Breast epithelium (tissue), 4 donors: ENCODE data around the gene CXCR4. TPM values are rescaled to one million over a fixed set of nuclear protein-coding genes. Genes with fewer than 3 reads are reported as not detected.
"Not testable (repeated sequence)": the region's sequence is repeated elsewhere in the genome, so short reads cannot be mapped to it uniquely, and the experiment has no call there.

Experiments
- DNase-seq, 2 donors: peaks; one replicate each; pipeline ENCODE4 v3.0.0-alpha.2; 2019; ENCODE audit warnings: low spot score in 2 of 2
- H3K27ac ChIP-seq, 2 donors: fragments of 200-600 bp; sonication (generic) in 1 of 2; one replicate each; pipeline ENCODE4 v1.5.1; 2016 to 2019; ENCODE audit warnings: mild to moderate bottlenecking in 1 of 2
- H3K27me3 ChIP-seq, 2 donors: fragments of 200-600 bp; sonication (generic) in 1 of 2; one replicate each; pipeline versions ENCODE4 v1.5.1 to v1.6.0; 2017 to 2019; ENCODE audit warnings: control low read depth in 1 of 2, mild to moderate bottlenecking in 1 of 2
- H3K36me3 ChIP-seq: fragments of 200-600 bp; one replicate; pipeline ENCODE4 v1.5.1; 2019
- H3K4me1 ChIP-seq, 2 donors: fragments of 200-600 bp; sonication (generic); one replicate each; pipeline ENCODE4 v1.5.1; 2016 to 2019; ENCODE audit warnings: control low read depth in 1 of 2
- H3K4me3 ChIP-seq, 3 donors: fragments of 200-600 bp; sonication (generic); 1 replicate in 2 of 3; 2 replicates in 1 of 3; pipeline ENCODE4 v1.5.1; 2016 to 2019; ENCODE audit warnings: mild to moderate bottlenecking in 3 of 3, moderate library complexity in 2 of 3
- H3K9me3 ChIP-seq, 2 donors: fragments of 200-600 bp; sonication (generic) in 1 of 2; one replicate each; pipeline ENCODE4 v1.5.1; 2016 to 2019; ENCODE audit warnings: control low read depth in 1 of 2
- CTCF ChIP-seq, 3 donors: fragments of 450-650 bp; IDR thresholded peaks; one replicate each; pipeline ENCODE4 v1.5.1; 2016 to 2017; ENCODE audit warnings: antibody characterized with exemption in 3 of 3, mild to moderate bottlenecking in 3 of 3, moderate library complexity in 3 of 3
- POLR2A ChIP-seq: fragments of 450-650 bp; IDR thresholded peaks from one replicate; pipeline ENCODE4 v1.6.1; 2016; ENCODE audit warnings: antibody characterized with exemption, mild to moderate bottlenecking, moderate library complexity
- POLR2AphosphoS5 ChIP-seq, 3 donors: sonication (generic); formaldehyde crosslinking; IDR thresholded peaks; one replicate each; pipeline ENCODE4 v1.6.1; 2017; ENCODE audit warnings: antibody characterized with exemption in 3 of 3
- intact Hi-C: fragments of 100-400 bp; cut with DNase I; formaldehyde crosslinking; loops from one replicate; pipeline ENCODE4 v1.15.1; 2023; ENCODE audit warnings: low total_unique reads
- total RNA-seq, 3 donors: library from RNA; depleted of rRNA; stranded (reverse); fragments of >200 nt; gene quantifications; one replicate each; pipeline ENCODE4 v1.1.0, GENCODE V29; 2016

The CXCR4 gene
- total RNA-seq, 3 donors from 2014 or later, result 25.8 to 80.3 (median 32.4) TPM

- no peaks in the 10 kb centered on the region for H3K27me3 ChIP-seq
- intact Hi-C loops, result no loop called here
- no peak for TF ChIP-seq CTCF (IDR thresholded peaks at IDR 0.05)
- H3K4me3 ChIP-seq, result no peak overlapping the region
- H3K27ac ChIP-seq, result no peak overlapping the region
- no peaks in the 10 kb centered on the region for H3K36me3 ChIP-seq
- no peaks in the 10 kb centered on the region for H3K4me1 ChIP-seq
- no peaks in the 10 kb centered on the region for H3K9me3 ChIP-seq
- no peak for DNase-seq
Measured at GRCh38 chr2:136101042-136101441, 16.9 kb downstream of the CXCR4 start.

GRCh38 chr2:136098441-136098840 is 19.5 kb downstream of the CXCR4 start:
- no peaks in the 10 kb centered on the region for H3K36me3 ChIP-seq
- TF ChIP-seq CTCF (IDR thresholded peaks at IDR 0.05) (no peak), POLR2AphosphoS5 (IDR thresholded peaks at IDR 0.05) (no peak), POLR2A (no peak)
- no peak overlapping the region for H3K4me3 ChIP-seq
- no peaks in the 10 kb centered on the region for H3K27me3 ChIP-seq
- H3K27ac ChIP-seq, result no peak overlapping the region
- intact Hi-C loops, result no loop called here
- H3K9me3 ChIP-seq, result no peaks in the 10 kb centered on the region
- DNase-seq, result no peak
- H3K4me1 ChIP-seq, result no peaks in the 10 kb centered on the region

- Histone ChIP-seq H3K4me1 (no peaks in the 10 kb centered on the region), H3K27me3 (no peaks in the 10 kb centered on the region), H3K27ac (no peak overlapping the region), H3K4me3 (no peak overlapping the region), H3K9me3 (no peaks in the 10 kb centered on the region), H3K36me3 (no peaks in the 10 kb centered on the region)
- DNase-seq, result no peak
- TF ChIP-seq CTCF (IDR thresholded peaks at IDR 0.05), result no peak
- TF ChIP-seq POLR2A, result no peak
- no peak for TF ChIP-seq POLR2AphosphoS5 (IDR thresholded peaks at IDR 0.05)
- intact Hi-C loops, result loop anchor here (2.0 kb wide), 1 partner anchor 19 kb away; no protein-coding TSS in a partner anchor
Measured at GRCh38 chr2:136093583-136093982, 24.4 kb downstream of the CXCR4 start.

GRCh38 chr2:136091899-136092298 is 26.1 kb downstream of the CXCR4 start:
- Histone ChIP-seq H3K4me1 (no peaks in the 10 kb centered on the region), H3K36me3 (no peaks in the 10 kb centered on the region), H3K4me3 (no peak overlapping the region), H3K27me3 (no peaks in the 10 kb centered on the region), H3K9me3 (no peaks in the 10 kb centered on the region), H3K27ac (no peak overlapping the region)
- intact Hi-C loops, result loop anchor here (2.0 kb wide), 1 partner anchor 17 kb away; no protein-coding TSS in a partner anchor
- no peak for TF ChIP-seq POLR2A
- no peak for TF ChIP-seq POLR2AphosphoS5 (IDR thresholded peaks at IDR 0.05)
- no peak for TF ChIP-seq CTCF (IDR thresholded peaks at IDR 0.05)
- DNase-seq, result no peak

GRCh38 chr2:136087901-136088460 is 30.0 kb downstream of the CXCR4 start:
- H3K27ac ChIP-seq, H3K36me3 ChIP-seq, H3K27me3 ChIP-seq, H3K4me1 ChIP-seq, DNase-seq, H3K9me3 ChIP-seq, intact Hi-C loops: not testable (repeated sequence)
- H3K4me3 ChIP-seq, result peak overlapping the region in 1 of 3 donors; percentile 32
